Activated B cell treated with CpG ODN at 0.5 μM for 24 hours (primary cell): ENCODE measurements around the gene POLE3. TPM values are rescaled to one million over a fixed set of nuclear protein-coding genes. Genes with fewer than 3 reads are reported as not detected.
"Not testable (repeated sequence)": the region's sequence is repeated elsewhere in the genome, so short reads cannot be mapped to it uniquely, and the experiment has no call there.

Source experiments
- ATAC-seq: fragments of 200-7000 bp; cut with Tn5 transposase; one replicate; pipeline ENCODE4 v1.10.0; 2021; ENCODE audit warnings: low read depth, mild to moderate bottlenecking, moderate library complexity
- CTCF ChIA-PET: fragments of 350-600 bp; sonication (Branson Sonifier 250); formaldehyde crosslinking; loops from one replicate; lab custom pipeline; 2021; ENCODE audit warnings: antibody characterized with exemption; lab: Charles Lee
- POLR2A ChIA-PET: fragments of 350-600 bp; sonication (Branson Sonifier 250); formaldehyde crosslinking; loops from one replicate; lab custom pipeline; 2021; ENCODE audit warnings: antibody characterized with exemption; lab: Charles Lee
- DNase-seq: peaks from one replicate; pipeline ENCODE4 v3.0.0; 2022
- H3K27ac Mint-ChIP-seq: one replicate; pipeline ENCODE4 v1.8.0; 2020; ENCODE audit warnings: mixed read lengths
- H3K27me3 Mint-ChIP-seq: one replicate; pipeline ENCODE4 v1.8.0; 2021; ENCODE audit warnings: mixed read lengths
- H3K36me3 Mint-ChIP-seq: one replicate; pipeline ENCODE4 v1.8.0; 2021; ENCODE audit warnings: low read depth, mixed read lengths
- H3K4me1 Mint-ChIP-seq: one replicate; pipeline ENCODE4 v1.8.0; 2021; ENCODE audit warnings: mixed read lengths
- H3K4me3 Mint-ChIP-seq: one replicate; pipeline ENCODE4 v1.8.0; 2020; ENCODE audit warnings: mild to moderate bottlenecking, mixed read lengths
- H3K9me3 Mint-ChIP-seq: one replicate; pipeline ENCODE4 v1.8.0; 2020; ENCODE audit warnings: mixed read lengths
- CTCF ChIP-seq: fragments of 200-600 bp; IDR thresholded peaks from one replicate; pipeline ENCODE4 v1.8.0; 2022; ENCODE audit warnings: antibody characterized with exemption, mild to moderate bottlenecking
- intact Hi-C: fragments of 100-400 bp; cut with micrococcal nuclease; formaldehyde crosslinking; loops from one replicate; pipeline ENCODE4 v1.15.1; 2024
- total RNA-seq: library from RNA; stranded (reverse); gene quantifications from 2 replicates; pipeline ENCODE4 v1.2.3, GENCODE V29; 2022

The POLE3 gene
- total RNA-seq, 1 donor from 2014 or later, result 48.0 TPM

GRCh38 chr9:113368982-113369854 lies 41.3 kb downstream of the POLE3 start:
- ATAC-seq, result no peak
- H3K36me3 Mint-ChIP-seq, result peaks cover 19% of the 10 kb centered on the region
- DNase-seq, result no peak
- ChIA-PET POLR2A (no interaction called here), CTCF (no interaction called here)
- TF ChIP-seq CTCF, result no peak
- H3K4me3 Mint-ChIP-seq, result no peak overlapping the region
- no peak overlapping the region for H3K27ac Mint-ChIP-seq
- no peaks in the 10 kb centered on the region for H3K4me1 Mint-ChIP-seq
- no peaks in the 10 kb centered on the region for H3K9me3 Mint-ChIP-seq
- no peaks in the 10 kb centered on the region for H3K27me3 Mint-ChIP-seq
- intact Hi-C loops, result no loop called here

GRCh38 chr9:113368348-113368981 lies 42.0 kb downstream of the POLE3 start:
- ATAC-seq (no peak), DNase-seq (no peak)
- ChIA-PET CTCF (no interaction called here), POLR2A (no interaction called here)
- no peaks in the 10 kb centered on the region for H3K9me3 Mint-ChIP-seq
- no peak overlapping the region for H3K4me3 Mint-ChIP-seq
- no peaks in the 10 kb centered on the region for H3K27me3 Mint-ChIP-seq
- no peaks in the 10 kb centered on the region for H3K4me1 Mint-ChIP-seq
- intact Hi-C loops, result no loop called here
- H3K27ac Mint-ChIP-seq, result no peak overlapping the region
- H3K36me3 Mint-ChIP-seq, result peaks cover 12% of the 10 kb centered on the region
- no peak for TF ChIP-seq CTCF

GRCh38 chr9:113365652-113366051 lies 44.8 kb downstream of the POLE3 start:
- H3K27me3 Mint-ChIP-seq, DNase-seq, H3K4me3 Mint-ChIP-seq, H3K27ac Mint-ChIP-seq, intact Hi-C loops, CTCF ChIA-PET, POLR2A ChIA-PET, H3K9me3 Mint-ChIP-seq, ATAC-seq, H3K36me3 Mint-ChIP-seq, H3K4me1 Mint-ChIP-seq: not testable (repeated sequence)

- no peaks in the 10 kb centered on the region for H3K27me3 Mint-ChIP-seq
- no peak overlapping the region for H3K27ac Mint-ChIP-seq
- intact Hi-C loops, result no loop called here
- H3K9me3 Mint-ChIP-seq, result no peaks in the 10 kb centered on the region
- no peak overlapping the region for H3K4me3 Mint-ChIP-seq
- no peak for TF ChIP-seq CTCF
- CTCF ChIA-PET, result no interaction called here
- H3K4me1 Mint-ChIP-seq, result no peaks in the 10 kb centered on the region
- no peaks in the 10 kb centered on the region for H3K36me3 Mint-ChIP-seq
- DNase-seq, result no peak
- POLR2A ChIA-PET, result interaction anchor here (0.6 kb wide), 1 partner anchor 1880 kb away, joined by 4 read pairs; the partner anchor contains the start of gene ECPAS
- ATAC-seq, result no peak
These were observed 45.5 kb downstream of the POLE3 start for GRCh38 chr9:113364951-113365350.

- H3K4me1 Mint-ChIP-seq, result no peaks in the 10 kb centered on the region
- no peaks in the 10 kb centered on the region for H3K9me3 Mint-ChIP-seq
- ChIA-PET POLR2A (no interaction called here), CTCF (no interaction called here)
- TF ChIP-seq CTCF, result no peak
- no peaks in the 10 kb centered on the region for H3K36me3 Mint-ChIP-seq
- H3K4me3 Mint-ChIP-seq, result no peak overlapping the region
- DNase-seq (no peak), ATAC-seq (no peak)
- no peak overlapping the region for H3K27ac Mint-ChIP-seq
- intact Hi-C loops, result no loop called here
- no peaks in the 10 kb centered on the region for H3K27me3 Mint-ChIP-seq
These were observed 47.1 kb downstream of the POLE3 start for GRCh38 chr9:113363336-113363735.
